ENCODE data around the gene ZNF556.
"Not testable (repeated sequence)": the region's sequence is repeated elsewhere in the genome, so short reads cannot be mapped to it uniquely, and the experiment has no call there.

Gene ZNF556

DNA sequence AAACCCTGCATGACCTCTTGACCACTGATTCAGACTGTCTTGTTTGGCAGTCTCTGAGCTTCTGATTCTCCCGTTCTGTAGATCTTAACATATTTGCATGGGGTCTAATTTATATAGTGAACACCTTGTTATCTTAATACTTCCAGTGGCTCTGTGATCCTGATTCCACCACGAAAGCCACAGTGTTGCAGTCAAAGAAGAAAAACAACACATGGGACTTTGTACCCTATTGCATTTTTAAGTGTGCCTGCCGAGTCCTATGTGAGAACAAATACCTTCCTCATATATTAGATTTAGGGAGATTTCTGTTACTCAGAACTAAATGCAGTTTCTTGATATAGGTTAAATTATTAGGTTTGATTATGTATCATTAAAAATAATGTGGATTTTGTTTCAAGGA, 12.3 kb upstream of the ZNF556 start:
- DNase-seq, result no peak

GRCh38 chr19:2856457-2857050, 10.6 kb upstream of the ZNF556 start:
- DNase-seq, result no peak

DNA sequence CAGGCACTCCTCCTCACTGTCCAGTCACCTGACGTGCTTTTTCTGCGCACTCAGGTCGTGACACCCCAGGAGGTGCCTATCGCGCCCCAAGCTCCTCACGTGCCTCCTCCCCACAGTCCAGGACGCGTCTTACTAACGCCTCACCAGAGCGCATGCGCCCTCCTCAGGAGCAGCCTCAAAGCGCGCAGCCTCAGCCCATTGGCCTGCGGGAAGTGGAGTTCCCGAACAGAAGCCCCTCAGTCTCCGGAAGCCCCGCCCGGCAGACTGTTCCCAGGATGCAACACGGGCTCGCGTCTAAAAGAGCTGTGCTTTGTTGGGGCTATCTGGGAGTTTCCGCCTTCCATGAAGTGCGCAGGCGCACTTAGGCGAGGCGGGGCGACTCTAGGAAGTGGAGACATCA, 8.3 kb upstream of the ZNF556 start:
- no peak for DNase-seq

DNA sequence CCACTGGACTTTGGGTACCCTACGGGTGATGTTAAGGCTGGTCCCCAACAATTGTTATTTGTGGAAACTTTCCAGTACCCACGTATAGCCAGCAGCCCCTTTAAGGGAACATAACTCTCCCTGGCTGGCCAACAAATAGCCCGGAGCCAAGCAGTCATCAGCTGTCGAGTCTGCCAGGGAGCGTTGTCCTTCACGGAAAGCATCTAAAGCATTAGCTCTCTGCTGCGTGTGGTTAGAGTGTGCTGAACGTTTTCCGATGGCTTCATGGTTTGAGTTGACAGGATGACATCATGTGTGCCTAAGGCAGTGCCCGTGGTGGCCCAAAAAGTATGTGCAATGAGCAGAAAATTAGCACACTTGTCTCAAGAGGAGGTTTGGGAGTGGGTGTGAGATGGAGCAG, 3.3 kb upstream of the ZNF556 start:
- no peak for DNase-seq

GRCh38 chr19:2865334-2866100, 1.6 kb upstream of the ZNF556 start:
- no peak for DNase-seq

DNA sequence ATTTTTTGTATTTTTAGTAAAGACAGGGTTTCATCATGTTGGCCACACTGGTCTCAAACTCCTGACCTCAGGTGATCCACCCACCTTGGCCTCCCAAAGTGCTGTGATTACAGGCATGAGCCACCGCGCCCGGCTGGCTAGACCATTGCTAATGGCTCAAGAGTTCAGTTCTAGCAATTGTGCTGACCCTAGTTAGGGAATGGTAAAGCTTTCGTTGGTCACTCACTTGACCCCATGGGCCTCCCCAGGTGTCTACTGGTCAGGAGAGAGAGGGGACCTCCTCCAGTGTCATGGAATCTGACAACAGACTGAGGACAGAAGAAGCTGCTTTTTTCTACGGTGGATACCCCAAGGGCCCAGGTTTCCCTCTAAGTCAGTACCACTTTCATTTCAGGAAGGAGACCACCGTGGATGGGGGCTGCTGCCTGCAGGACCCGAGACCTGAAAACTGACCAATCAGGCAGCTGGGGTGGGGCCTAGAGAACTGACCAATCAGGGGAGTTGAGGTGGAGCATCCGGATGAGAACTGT, 575 bp upstream of the ZNF556 start:
- DNase-seq, result no peak

DNA sequence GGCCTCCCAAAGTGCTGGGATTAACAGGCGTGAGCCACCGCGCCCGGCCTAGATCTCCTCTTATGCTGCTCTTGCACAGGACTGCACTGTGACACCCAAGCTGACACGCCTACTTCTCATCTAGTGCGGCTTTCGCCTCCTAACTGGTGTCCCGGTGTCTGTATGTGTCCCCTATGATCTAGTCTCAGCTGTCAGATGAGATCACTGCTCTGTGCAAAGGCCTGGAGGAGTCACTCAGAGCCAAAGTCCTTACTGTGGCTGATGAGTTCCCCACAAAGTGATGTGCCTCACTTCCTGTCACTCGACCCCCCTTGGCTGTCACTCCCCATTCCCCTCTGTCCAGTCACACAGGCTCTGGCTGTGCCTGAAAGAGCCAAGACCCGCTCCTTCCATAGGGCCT, 2.5 kb downstream of the ZNF556 start:
- no peak for DNase-seq

DNA sequence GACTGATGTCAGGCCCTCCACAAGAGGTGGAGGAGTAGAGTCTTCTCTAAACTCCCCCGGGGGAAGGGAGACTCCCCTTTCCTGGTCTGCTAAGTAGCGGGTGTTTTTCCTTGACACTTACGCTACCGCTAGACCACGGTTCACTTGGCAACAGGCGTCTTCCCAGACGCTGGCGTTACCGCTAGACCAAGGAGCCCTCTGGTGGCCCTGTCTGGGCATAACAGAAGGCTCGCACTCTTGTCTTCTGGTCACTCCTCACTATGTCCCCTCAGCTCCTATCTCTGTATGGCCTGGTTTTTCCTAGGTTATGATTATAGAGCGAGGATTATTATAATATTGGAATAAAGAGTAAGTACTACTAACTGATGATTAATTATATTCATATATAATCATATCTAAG, 5.0 kb downstream of the ZNF556 start:
- not testable (repeated sequence) for DNase-seq

GRCh38 chr19:2877398-2878331, 10.5 kb downstream of the ZNF556 start:
- no peak for DNase-seq

- DNase-seq, result no peak
Observed at GRCh38 chr19:2883686-2884439, 16.7 kb downstream of the ZNF556 start.

- DNase-seq, result no peak
Observed at GRCh38 chr19:2885736-2886135, 18.6 kb downstream of the ZNF556 start.

DNA sequence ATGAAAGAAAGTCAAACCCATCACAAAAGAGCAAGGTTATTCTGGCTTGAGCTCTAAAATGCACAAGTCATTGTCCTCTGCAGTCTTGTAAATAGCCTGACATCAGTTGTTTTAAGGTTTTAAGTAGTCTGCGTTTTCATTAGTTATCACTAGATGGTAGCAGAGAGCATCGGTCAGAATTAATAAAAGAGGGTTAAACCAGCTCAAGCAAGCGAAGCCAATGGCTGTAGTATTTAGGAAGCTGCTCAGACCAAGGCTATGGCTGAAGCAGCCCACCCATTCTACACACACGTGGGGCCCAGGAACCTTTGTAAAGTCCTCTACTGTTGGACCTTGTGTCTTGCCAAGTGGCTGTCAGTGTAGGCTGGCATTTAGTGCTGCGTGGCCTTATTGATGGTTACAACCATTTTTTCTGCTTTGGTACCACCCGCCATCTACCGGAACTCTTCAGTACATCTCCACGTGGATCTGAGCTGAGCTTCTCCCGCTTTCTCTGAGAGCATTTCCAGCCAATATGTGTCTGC, 20.3 kb downstream of the ZNF556 start:
- DNase-seq, result no peak

GRCh38 chr19:2888731-2889224, 21.6 kb downstream of the ZNF556 start:
- DNase-seq, result no peak

DNA sequence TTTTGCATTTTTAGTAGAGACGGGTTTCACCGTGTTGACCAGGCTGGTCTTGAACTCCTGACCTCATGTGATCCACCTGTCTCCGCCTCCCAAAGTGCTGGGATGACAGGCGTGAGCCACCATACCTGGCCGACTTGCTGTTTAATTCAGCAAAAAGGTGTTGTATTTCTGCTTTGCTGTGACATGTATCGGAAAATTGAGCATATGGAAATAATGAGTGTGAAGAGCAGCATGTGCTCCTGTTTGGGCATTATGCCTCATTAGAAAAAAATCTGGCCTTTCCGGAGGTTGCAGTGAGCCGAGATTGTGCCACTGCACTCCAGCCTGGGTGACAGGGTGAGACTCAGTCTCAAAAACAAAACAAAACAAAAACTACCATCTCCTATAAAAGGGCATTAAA, 23.4 kb downstream of the ZNF556 start:
- DNase-seq, result not testable (repeated sequence)

DNA sequence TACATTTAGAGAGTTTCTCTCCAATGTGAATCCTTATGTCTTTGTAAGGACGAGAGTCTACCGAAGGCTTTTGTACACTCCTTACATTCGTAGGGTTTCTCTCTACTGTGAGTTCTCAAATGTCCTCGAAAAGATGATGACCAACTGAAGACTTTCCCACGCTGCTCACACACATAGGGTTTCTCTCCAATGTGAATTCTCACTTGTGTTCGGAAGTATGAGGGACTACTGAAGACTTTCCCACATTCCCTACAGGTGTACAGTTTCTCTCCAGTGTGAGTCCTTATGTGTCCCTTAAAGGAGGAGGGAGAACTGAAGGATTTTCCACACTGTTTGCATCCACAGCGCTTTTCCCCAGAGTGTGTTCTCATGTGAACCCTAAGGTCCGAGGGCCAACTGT, 29.6 kb downstream of the ZNF556 start:
- no peak for DNase-seq

- DNase-seq, result peak; percentile 99
Observed at GRCh38 chr19:2900296-2901252, 33.4 kb downstream of the ZNF556 start, which contains the start of gene ZNF57. ZNF57 (plus strand) TSS chr19:2900928; CDS start chr19:2901046, 118 bp downstream.

GRCh38 chr19:2902590-2903218, 35.6 kb downstream of the ZNF556 start:
- no peak for DNase-seq

DNA sequence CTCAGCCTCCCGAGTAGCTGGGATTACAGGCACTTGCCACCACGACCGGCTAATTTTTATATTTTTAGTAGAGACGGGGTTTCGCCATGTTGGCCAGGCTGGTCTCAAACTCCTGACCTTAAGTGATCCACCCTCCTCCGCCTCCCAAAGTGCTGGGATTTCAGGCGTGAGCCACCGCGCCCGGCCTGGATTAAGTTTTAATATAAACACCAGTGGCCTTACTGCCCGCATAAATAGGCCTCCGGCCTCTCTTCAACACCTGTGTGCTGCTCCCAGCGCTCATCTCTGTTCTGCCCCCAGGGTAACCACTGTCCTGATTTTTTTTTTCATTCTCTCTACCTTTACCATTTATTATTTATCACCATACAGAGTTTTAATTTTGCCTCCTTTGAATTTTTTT, 36.2 kb downstream of the ZNF556 start:
- DNase-seq, result not testable (repeated sequence)

- no peak for DNase-seq
Observed at GRCh38 chr19:2905918-2906519, 38.9 kb downstream of the ZNF556 start.
